Measurements from ENCODE around the gene FAM114A1. TPM values are rescaled to one million over a fixed set of nuclear protein-coding genes. Genes with fewer than 3 reads are reported as not detected.

FAM114A1 gene
- total RNA-seq, 6 donors from 2014 or later: 27.2 to 92.5 (median 43.1) TPM

DNA sequence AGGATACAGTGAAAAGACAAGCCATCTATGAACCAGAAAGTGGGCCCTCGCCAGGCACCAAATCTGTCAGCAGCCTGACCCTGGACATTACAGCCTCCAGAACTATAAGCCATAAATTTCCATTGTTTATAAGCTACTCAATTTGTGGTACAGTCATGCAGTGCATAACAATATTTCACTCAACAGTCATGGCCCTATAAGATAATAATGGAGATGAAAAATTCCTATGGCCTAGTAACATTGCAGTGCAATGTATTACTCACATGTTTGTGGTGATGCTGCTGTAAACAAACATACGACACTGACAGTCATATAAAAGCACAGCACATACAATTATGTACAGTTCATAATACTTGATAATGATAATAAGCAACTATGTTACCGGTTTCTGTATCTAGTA, 45.9 kb upstream of the FAM114A1 start:
- H3K4me3 ChIP-seq: no peak overlapping the region
- H3K27me3 ChIP-seq: no peaks in the 10 kb centered on the region
- H3K4me1 ChIP-seq: no peaks in the 10 kb centered on the region
- ATAC-seq (ENCODE audit: low FRiP score in 2 of 2): no peak
- no peak overlapping the region for H3K27ac ChIP-seq
- no peak for DNase-seq
- no peaks in the 10 kb centered on the region for H3K9me3 ChIP-seq
- WGBS, 2 donors: 93% methylated on average over 3 of the region's 3 CpGs
- TF ChIP-seq POLR2AphosphoS5 (IDR thresholded peaks at IDR 0.05) (no peak), POLR2A (IDR thresholded peaks at IDR 0.05) (no peak), EP300 (IDR thresholded peaks at IDR 0.05) (no peak)
- TF ChIP-seq, protein P1, sequence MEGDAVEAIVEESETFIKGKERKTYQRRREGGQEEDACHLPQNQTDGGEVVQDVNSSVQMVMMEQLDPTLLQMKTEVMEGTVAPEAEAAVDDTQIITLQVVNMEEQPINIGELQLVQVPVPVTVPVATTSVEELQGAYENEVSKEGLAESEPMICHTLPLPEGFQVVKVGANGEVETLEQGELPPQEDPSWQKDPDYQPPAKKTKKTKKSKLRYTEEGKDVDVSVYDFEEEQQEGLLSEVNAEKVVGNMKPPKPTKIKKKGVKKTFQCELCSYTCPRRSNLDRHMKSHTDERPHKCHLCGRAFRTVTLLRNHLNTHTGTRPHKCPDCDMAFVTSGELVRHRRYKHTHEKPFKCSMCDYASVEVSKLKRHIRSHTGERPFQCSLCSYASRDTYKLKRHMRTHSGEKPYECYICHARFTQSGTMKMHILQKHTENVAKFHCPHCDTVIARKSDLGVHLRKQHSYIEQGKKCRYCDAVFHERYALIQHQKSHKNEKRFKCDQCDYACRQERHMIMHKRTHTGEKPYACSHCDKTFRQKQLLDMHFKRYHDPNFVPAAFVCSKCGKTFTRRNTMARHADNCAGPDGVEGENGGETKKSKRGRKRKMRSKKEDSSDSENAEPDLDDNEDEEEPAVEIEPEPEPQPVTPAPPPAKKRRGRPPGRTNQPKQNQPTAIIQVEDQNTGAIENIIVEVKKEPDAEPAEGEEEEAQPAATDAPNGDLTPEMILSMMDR (IDR thresholded peaks at IDR 0.05): no peak
- no peaks in the 10 kb centered on the region for H3K36me3 ChIP-seq

DNA sequence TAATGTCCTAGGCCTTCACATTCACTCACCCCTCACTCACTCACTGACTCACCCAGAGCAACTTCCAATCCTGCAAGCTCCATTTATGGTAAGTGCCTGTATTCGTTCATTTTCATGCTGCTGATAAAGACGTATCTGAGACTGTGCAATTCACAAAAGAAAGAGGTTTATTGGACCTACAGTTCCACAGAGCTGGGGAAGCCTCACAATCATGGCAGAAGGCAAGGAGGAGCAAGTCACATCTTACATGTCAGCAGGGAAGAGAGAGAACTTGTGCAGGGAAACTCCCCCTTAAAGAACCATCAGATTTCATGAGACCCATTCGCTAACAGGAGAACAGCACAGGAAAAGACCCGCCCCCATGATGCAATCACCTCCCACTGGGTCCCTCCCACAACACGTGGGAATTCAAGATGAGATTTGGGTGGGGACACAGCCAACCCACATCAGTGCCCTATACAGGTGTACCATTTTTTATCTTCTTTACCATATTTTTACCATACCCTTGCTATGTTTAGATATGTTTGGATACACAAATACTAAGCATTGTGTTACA, 44.8 kb upstream of the FAM114A1 start:
- no peaks in the 10 kb centered on the region for H3K27me3 ChIP-seq
- H3K4me1 ChIP-seq: no peaks in the 10 kb centered on the region
- H3K27ac ChIP-seq: no peak overlapping the region
- H3K9me3 ChIP-seq: no peaks in the 10 kb centered on the region
- ATAC-seq (ENCODE audit: low FRiP score in 2 of 2) (no peak), DNase-seq (no peak)
- H3K36me3 ChIP-seq: no peaks in the 10 kb centered on the region
- WGBS, 2 donors: 91 to 92% methylated on average over 5 of the region's 5 CpGs
- no peak overlapping the region for H3K4me3 ChIP-seq
- TF ChIP-seq EP300 (IDR thresholded peaks at IDR 0.05): no peak
- no peak for TF ChIP-seq POLR2A (IDR thresholded peaks at IDR 0.05)
- no peak for TF ChIP-seq POLR2AphosphoS5 (IDR thresholded peaks at IDR 0.05)
- TF ChIP-seq, protein P1 (IDR thresholded peaks at IDR 0.05): no peak

DNA sequence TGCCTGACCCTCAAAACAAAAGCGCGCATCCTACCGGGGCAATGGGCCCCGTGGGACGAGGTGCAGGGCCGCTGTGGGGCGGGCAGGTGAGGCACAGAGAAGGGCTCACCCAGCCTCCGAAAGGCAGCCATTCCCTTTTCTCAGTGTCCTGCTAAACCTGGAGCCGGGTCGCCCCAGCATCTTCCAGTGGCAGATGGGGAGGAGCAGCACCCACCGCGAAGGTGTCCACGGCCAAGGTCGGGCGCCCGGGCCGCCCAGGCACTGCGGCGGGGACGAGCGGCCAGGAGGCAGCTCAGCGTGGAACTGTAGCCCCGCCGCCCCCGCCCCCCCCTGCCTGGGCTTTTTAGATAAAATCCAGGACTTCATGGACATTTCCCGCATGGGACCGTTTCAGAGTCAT, 43.8 kb upstream of the FAM114A1 start:
- ATAC-seq (ENCODE audit: low FRiP score in 2 of 2): no peak
- Histone ChIP-seq H3K27ac (no peak overlapping the region), H3K36me3 (no peaks in the 10 kb centered on the region), H3K9me3 (no peaks in the 10 kb centered on the region), H3K4me3 (no peak overlapping the region), H3K4me1 (no peaks in the 10 kb centered on the region), H3K27me3 (no peaks in the 10 kb centered on the region)
- 92 to 94% methylated on average over 12 to 26 of the region's 27 CpGs for WGBS, 2 donors
- TF ChIP-seq POLR2AphosphoS5 (IDR thresholded peaks at IDR 0.05) (no peak), POLR2A (IDR thresholded peaks at IDR 0.05) (no peak), EP300 (IDR thresholded peaks at IDR 0.05) (no peak)
- TF ChIP-seq, protein P1 (IDR thresholded peaks at IDR 0.05): no peak
- DNase-seq: peak in 1 of 2 donors; percentile 64

DNA sequence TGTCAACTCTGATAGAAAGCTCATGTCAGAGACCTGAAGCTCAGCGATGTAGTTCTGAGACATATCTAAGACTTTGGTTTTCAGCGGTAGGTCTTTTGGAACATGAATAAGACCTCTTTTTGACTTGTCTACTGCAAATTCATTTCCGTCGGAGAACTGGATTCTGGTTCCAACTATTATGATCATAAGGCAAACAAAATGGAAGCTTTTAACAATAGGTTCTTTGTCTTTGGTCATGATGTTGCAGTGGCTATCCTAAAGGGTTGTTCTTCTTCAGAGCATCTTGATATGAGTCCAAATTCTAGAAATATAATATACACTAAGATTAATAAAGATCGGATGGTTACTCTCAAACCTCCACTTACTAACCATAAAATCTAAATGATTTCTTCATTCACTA, 38.4 kb upstream of the FAM114A1 start:
- DNase-seq: no peak
- no peaks in the 10 kb centered on the region for H3K36me3 ChIP-seq
- no peaks in the 10 kb centered on the region for H3K27me3 ChIP-seq
- H3K27ac ChIP-seq: no peak overlapping the region
- ATAC-seq (ENCODE audit: low FRiP score in 2 of 2): no peak
- TF ChIP-seq EP300 (IDR thresholded peaks at IDR 0.05) (no peak), POLR2A (IDR thresholded peaks at IDR 0.05) (no peak), POLR2AphosphoS5 (IDR thresholded peaks at IDR 0.05) (no peak)
- TF ChIP-seq, protein P1 (IDR thresholded peaks at IDR 0.05): no peak
- H3K9me3 ChIP-seq: peaks cover 0 to 2% (median under 1%) of the 10 kb centered on the region in 4 donors
- no peaks in the 10 kb centered on the region for H3K4me1 ChIP-seq
- H3K4me3 ChIP-seq: no peak overlapping the region
- WGBS, 2 donors: 95 to 97% methylated on average over 5 of the region's 5 CpGs

DNA sequence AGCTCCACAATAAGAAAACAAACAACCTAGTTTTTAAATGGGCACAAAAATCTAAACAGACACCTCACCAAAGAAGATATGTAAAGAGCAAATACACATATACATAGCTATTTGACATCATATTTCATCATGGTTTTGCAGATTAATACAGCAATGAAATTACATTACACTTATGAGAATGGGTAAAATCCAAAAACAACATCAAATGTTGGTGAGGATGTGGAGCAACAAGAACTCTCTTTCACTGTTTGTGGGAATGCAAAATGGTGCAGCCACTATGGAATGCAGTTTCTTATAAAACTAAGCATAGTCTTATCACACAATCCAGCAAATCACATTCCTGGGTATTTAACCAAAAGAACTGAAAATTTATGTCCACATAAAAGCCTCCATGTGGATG, 36.0 kb upstream of the FAM114A1 start:
- ATAC-seq (ENCODE audit: low FRiP score in 2 of 2) (no peak), DNase-seq (no peak)
- H3K4me3 ChIP-seq: no peak overlapping the region
- H3K4me1 ChIP-seq: no peaks in the 10 kb centered on the region
- TF ChIP-seq POLR2AphosphoS5 (IDR thresholded peaks at IDR 0.05) (no peak), POLR2A (IDR thresholded peaks at IDR 0.05) (no peak), EP300 (IDR thresholded peaks at IDR 0.05) (no peak)
- TF ChIP-seq, protein P1 (IDR thresholded peaks at IDR 0.05): no peak
- no peaks in the 10 kb centered on the region for H3K36me3 ChIP-seq
- no peak overlapping the region for H3K27ac ChIP-seq
- no peaks in the 10 kb centered on the region for H3K27me3 ChIP-seq
- peaks cover 3 to 12% (median 6%) of the 10 kb centered on the region in 4 donors for H3K9me3 ChIP-seq
